GM18526 (cell line): ENCODE results near the gene CHML.

Source experiments
- POLR2A ChIP-seq: IDR thresholded peaks from 3 replicates; pipeline ENCODE4 v1.6.1; 2011; ENCODE audit not compliant: insufficient read length; ENCODE audit errors: extremely low read depth

The CHML gene

GRCh38 chr1:241611063-241611462 lies 29.1 kb downstream of the CHML start:
- no peak for TF ChIP-seq POLR2A

GRCh38 chr1:241610056-241610815 lies 29.9 kb downstream of the CHML start:
- no peak for TF ChIP-seq POLR2A

- TF ChIP-seq POLR2A = no peak
Observed at GRCh38 chr1:241608379-241609033, 31.7 kb downstream of the CHML start.

- no peak for TF ChIP-seq POLR2A
Observed at GRCh38 chr1:241607497-241607896, 32.7 kb downstream of the CHML start.

- TF ChIP-seq POLR2A = no peak
Observed at GRCh38 chr1:241606544-241606943, 33.6 kb downstream of the CHML start.

- TF ChIP-seq POLR2A = no peak
Observed at GRCh38 chr1:241605146-241605805, 34.9 kb downstream of the CHML start.

GRCh38 chr1:241603731-241604245 lies 36.4 kb downstream of the CHML start:
- TF ChIP-seq POLR2A = no peak

GRCh38 chr1:241600496-241600901 lies 39.7 kb downstream of the CHML start:
- no peak for TF ChIP-seq POLR2A

GRCh38 chr1:241598249-241598648 lies 41.9 kb downstream of the CHML start:
- no peak for TF ChIP-seq POLR2A

- no peak for TF ChIP-seq POLR2A
Observed at GRCh38 chr1:241596633-241597032, 43.5 kb downstream of the CHML start.

GRCh38 chr1:241593186-241593585 lies 47.0 kb downstream of the CHML start:
- no peak for TF ChIP-seq POLR2A

- TF ChIP-seq POLR2A = no peak
Observed at GRCh38 chr1:241592273-241592958, 47.8 kb downstream of the CHML start.

GRCh38 chr1:241591736-241592135 lies 48.4 kb downstream of the CHML start:
- no peak for TF ChIP-seq POLR2A

GRCh38 chr1:241591317-241591716 lies 48.9 kb downstream of the CHML start:
- TF ChIP-seq POLR2A = no peak

- no peak for TF ChIP-seq POLR2A
Observed at GRCh38 chr1:241590719-241591118, 49.5 kb downstream of the CHML start.
